ENCODE measurements around the gene AGL. TPM values are rescaled to one million over a fixed set of nuclear protein-coding genes. Genes with fewer than 3 reads are reported as not detected.
A peak's percentile ranks its signal among the peaks of the same experiment; 100 is the strongest.

The AGL gene
- total and polyA plus RNA-seq, 2 of the 4 experiments (the other 2 are of a cell fraction) = 2.4 to 7.0 TPM

DNA sequence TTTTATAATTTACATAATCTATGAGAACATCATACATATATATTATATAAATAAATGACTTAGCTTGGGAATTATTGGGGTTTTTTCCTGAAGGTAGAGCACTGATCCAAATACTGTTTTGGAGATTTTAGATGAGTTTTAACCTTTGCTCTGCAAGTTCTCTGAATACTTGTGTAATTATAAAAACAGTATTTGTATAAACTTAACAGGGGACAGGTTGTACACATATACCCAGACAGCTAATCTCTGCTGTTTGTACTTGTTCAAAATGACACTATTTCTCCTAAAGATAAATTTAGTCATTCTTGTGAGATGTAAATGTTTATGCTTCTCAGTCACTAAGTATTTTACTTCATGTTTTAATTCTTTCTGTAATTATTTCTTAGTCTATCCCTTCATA, 8.7 kb downstream of the AGL start:
- H2BK120ac ChIP-seq (ENCODE audit: low read depth, low read length) = no peak overlapping the region
- POLR2A ChIA-PET (ENCODE audit: unreplicated experiment) = no interaction called here
- in situ Hi-C loops (cut with MboI; ENCODE audit: low sequenced_read_pairs) = no loop called here
- no peaks in the 10 kb centered on the region for H3K9me3 ChIP-seq (ENCODE audit: control insufficient read depth, insufficient read depth, low read length)
- H2AFZ ChIP-seq (replicated peaks; ENCODE audit: low read length, poor library complexity) = no peak overlapping the region
- H3K27me3 ChIP-seq (ENCODE audit: control insufficient read depth, insufficient read depth, low read length) = no peaks in the 10 kb centered on the region
- H3K4me1 ChIP-seq (ENCODE audit: control insufficient read depth, insufficient read depth, low read length) = peaks cover 5% of the 10 kb centered on the region
- ATAC-seq (ENCODE audit: low read depth) = peak; percentile 46
- no peak overlapping the region for H4K8ac ChIP-seq (ENCODE audit: low read depth in 2 of 2, low read length in 2 of 2)
- H3K27ac ChIP-seq (ENCODE audit: insufficient read depth, low read length) = no peak overlapping the region
- H3K4me2 ChIP-seq (ENCODE audit: low read depth, low read length) = no peak overlapping the region
- H3K23ac ChIP-seq (ENCODE audit: low read depth, low read length) = no peak overlapping the region
- no peaks in the 10 kb centered on the region for H3K79me1 ChIP-seq (ENCODE audit: low read depth in 1 of 2, low read length in 2 of 2)
- DNase-seq = peak; percentile 11
- H4K91ac ChIP-seq (ENCODE audit: insufficient read depth, low read depth, low read length) = no peak overlapping the region
- H3K36me3 ChIP-seq (ENCODE audit: control insufficient read depth, insufficient read depth, low read length) = peaks cover 4% of the 10 kb centered on the region
- H4K20me1 ChIP-seq (ENCODE audit: insufficient read depth, low read length) = no peaks in the 10 kb centered on the region
- dilution Hi-C loops (cut with HindIII; ENCODE audit: low sequenced_read_pairs, unreplicated experiment) = no loop called here
- H2AK9ac ChIP-seq (replicated peaks; ENCODE audit: low read depth, low read length, poor library complexity) = no peak overlapping the region
- H2AK5ac ChIP-seq (ENCODE audit: low read depth, low read length) = no peak overlapping the region
- no peak overlapping the region for H2BK20ac ChIP-seq (ENCODE audit: low read depth, low read length)
- CTCF ChIA-PET = interaction anchor here (1.0 kb wide), 1 partner anchor 13 kb away, joined by 4 read pairs; no protein-coding TSS in a partner anchor
- H3K9ac ChIP-seq (ENCODE audit: low read depth, low read length) = no peak overlapping the region
- BruUV-seq (replicated peaks) = no TSS peak
- no peak overlapping the region for H3K14ac ChIP-seq (replicated peaks; ENCODE audit: low read depth, low read length)
- H2BK15ac ChIP-seq (ENCODE audit: low read depth, low read length) = no peak overlapping the region
- no peak overlapping the region for H3K18ac ChIP-seq (ENCODE audit: low read depth, low read length)
- intact Hi-C loops (cut with micrococcal nuclease) = no loop called here
- H3K9me1 ChIP-seq (ENCODE audit: insufficient read depth, low read length) = 0 out of 2 replicates have a peak, but pooled peaks cover 2% of the 10 kb centered on the region
- no peak overlapping the region for H2BK5ac ChIP-seq (ENCODE audit: low read depth, low read length, poor library complexity, severe bottlenecking)
- no peak overlapping the region for H3K56ac ChIP-seq (ENCODE audit: extremely low read depth, insufficient read depth, low read length)
- no peak overlapping the region for H4K5ac ChIP-seq (ENCODE audit: low read depth, low read length)
- H3K4ac ChIP-seq (ENCODE audit: low read depth, low read length) = no peak overlapping the region
- H3K4me3 ChIP-seq (ENCODE audit: insufficient read depth, low read depth, low read length) = no peak overlapping the region
- TF ChIP-seq, protein P1, sequence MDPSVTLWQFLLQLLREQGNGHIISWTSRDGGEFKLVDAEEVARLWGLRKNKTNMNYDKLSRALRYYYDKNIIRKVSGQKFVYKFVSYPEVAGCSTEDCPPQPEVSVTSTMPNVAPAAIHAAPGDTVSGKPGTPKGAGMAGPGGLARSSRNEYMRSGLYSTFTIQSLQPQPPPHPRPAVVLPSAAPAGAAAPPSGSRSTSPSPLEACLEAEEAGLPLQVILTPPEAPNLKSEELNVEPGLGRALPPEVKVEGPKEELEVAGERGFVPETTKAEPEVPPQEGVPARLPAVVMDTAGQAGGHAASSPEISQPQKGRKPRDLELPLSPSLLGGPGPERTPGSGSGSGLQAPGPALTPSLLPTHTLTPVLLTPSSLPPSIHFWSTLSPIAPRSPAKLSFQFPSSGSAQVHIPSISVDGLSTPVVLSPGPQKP (IDR thresholded peaks at IDR 0.05; ENCODE audit: borderline replicate concordance, low read depth, low read length) = no peak
- TF ChIP-seq POLR2A (IDR thresholded peaks at IDR 0.05; ENCODE audit: low read depth, low read length) (no peak), CHD1 (IDR thresholded peaks at IDR 0.05; ENCODE audit: low read depth, low read length) (no peak), BHLHE40 (IDR thresholded peaks at IDR 0.05; ENCODE audit: low read depth, low read length) (no peak), FOS (IDR thresholded peaks at IDR 0.05; ENCODE audit: low read depth, low read length) (no peak), MAFK (IDR thresholded peaks at IDR 0.05; ENCODE audit: low read depth, low read length) (no peak), SMC3 (IDR thresholded peaks at IDR 0.05; ENCODE audit: low read depth, low read length) (no peak), RFX5 (IDR thresholded peaks at IDR 0.05; ENCODE audit: low read depth, low read length) (no peak), MAZ (IDR thresholded peaks at IDR 0.05; ENCODE audit: borderline replicate concordance, low read depth, low read length) (no peak), RAD21 (IDR thresholded peaks at IDR 0.05; ENCODE audit: low read length) (no peak), NFE2L2 (IDR thresholded peaks at IDR 0.05; ENCODE audit: low read depth, low read length) (no peak), RCOR1 (IDR thresholded peaks at IDR 0.05; ENCODE audit: insufficient replicate concordance, low read length) (no peak), MXI1 (IDR thresholded peaks at IDR 0.05; ENCODE audit: borderline replicate concordance, low read depth, low read length) (no peak), CEBPB (IDR thresholded peaks at IDR 0.05; ENCODE audit: low read depth, low read length) (no peak)
- TF ChIP-seq, protein P2, sequence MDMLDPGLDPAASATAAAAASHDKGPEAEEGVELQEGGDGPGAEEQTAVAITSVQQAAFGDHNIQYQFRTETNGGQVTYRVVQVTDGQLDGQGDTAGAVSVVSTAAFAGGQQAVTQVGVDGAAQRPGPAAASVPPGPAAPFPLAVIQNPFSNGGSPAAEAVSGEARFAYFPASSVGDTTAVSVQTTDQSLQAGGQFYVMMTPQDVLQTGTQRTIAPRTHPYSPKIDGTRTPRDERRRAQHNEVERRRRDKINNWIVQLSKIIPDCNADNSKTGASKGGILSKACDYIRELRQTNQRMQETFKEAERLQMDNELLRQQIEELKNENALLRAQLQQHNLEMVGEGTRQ (IDR thresholded peaks at IDR 0.05; ENCODE audit: low read depth, low read length) = no peak
- TF ChIP-seq, protein P3, sequence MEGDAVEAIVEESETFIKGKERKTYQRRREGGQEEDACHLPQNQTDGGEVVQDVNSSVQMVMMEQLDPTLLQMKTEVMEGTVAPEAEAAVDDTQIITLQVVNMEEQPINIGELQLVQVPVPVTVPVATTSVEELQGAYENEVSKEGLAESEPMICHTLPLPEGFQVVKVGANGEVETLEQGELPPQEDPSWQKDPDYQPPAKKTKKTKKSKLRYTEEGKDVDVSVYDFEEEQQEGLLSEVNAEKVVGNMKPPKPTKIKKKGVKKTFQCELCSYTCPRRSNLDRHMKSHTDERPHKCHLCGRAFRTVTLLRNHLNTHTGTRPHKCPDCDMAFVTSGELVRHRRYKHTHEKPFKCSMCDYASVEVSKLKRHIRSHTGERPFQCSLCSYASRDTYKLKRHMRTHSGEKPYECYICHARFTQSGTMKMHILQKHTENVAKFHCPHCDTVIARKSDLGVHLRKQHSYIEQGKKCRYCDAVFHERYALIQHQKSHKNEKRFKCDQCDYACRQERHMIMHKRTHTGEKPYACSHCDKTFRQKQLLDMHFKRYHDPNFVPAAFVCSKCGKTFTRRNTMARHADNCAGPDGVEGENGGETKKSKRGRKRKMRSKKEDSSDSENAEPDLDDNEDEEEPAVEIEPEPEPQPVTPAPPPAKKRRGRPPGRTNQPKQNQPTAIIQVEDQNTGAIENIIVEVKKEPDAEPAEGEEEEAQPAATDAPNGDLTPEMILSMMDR (conservative IDR thresholded peaks at IDR 0.05; ENCODE audit: low read depth, low read length) = no peak

Data from IMR-90 (cell line).